A673 (cell line): ENCODE data around the gene SPANXN3. TPM values are rescaled to one million over a fixed set of nuclear protein-coding genes. Genes with fewer than 3 reads are reported as not detected.

Experiments
- BruUV-seq: library from RNA; stranded (reverse); fragments of 400-500 nt; replicated peaks from 2 replicates; lab custom pipeline; 2021; lab: Mats Ljungman, UMichigan
- CTCF ChIA-PET: fragments of 300-600 bp; sonication (Branson Sonifier 250); formaldehyde crosslinking; loops from one replicate; lab custom pipeline; 2022; ENCODE audit warnings: antibody characterized with exemption; lab: Charles Lee
- POLR2A ChIA-PET: fragments of 300-600 bp; sonication (Branson Sonifier 250); formaldehyde crosslinking; loops from one replicate; lab custom pipeline; 2022; ENCODE audit warnings: antibody characterized with exemption; ENCODE audit not compliant: low non-redundant PET; lab: Charles Lee
- DNase-seq: peaks from one replicate; pipeline ENCODE4 v3.0.0-alpha.2; 2015; ENCODE audit warnings: low spot score
- H3K27ac ChIP-seq: fragments of 200-600 bp; sonication (generic); 2 replicates; pipeline ENCODE4 v1.5.1; 2016; ENCODE audit warnings: mixed run types, low read depth, mild to moderate bottlenecking, mixed read lengths, antibody characterized with exemption, low read length; ENCODE audit not compliant: poor library complexity, severe bottlenecking
- H3K27me3 ChIP-seq: fragments of 200-600 bp; sonication (generic); replicated peaks from 2 replicates; pipeline ENCODE4 v1.6.1; 2017; ENCODE audit warnings: mixed run types, low read depth, mild to moderate bottlenecking, mixed read lengths, antibody characterized with exemption, low read length; ENCODE audit not compliant: insufficient read depth, poor library complexity
- H3K36me3 ChIP-seq: fragments of 200-600 bp; sonication (generic); 2 replicates; pipeline ENCODE4 v1.6.1; 2016; ENCODE audit warnings: mixed run types, mild to moderate bottlenecking, mixed read lengths, antibody characterized with exemption, low read length; ENCODE audit not compliant: insufficient read depth, poor library complexity, severe bottlenecking
- H3K4me1 ChIP-seq: fragments of 200-600 bp; sonication (generic); 2 replicates; pipeline ENCODE4 v1.6.1; 2017; ENCODE audit warnings: mixed run types, mild to moderate bottlenecking, mixed read lengths, antibody characterized with exemption, low read length; ENCODE audit not compliant: insufficient read depth, poor library complexity, severe bottlenecking
- H3K4me3 ChIP-seq: fragments of 200-600 bp; sonication (generic); 2 replicates; pipeline ENCODE4 v1.5.1; 2016; ENCODE audit warnings: low read depth, mixed run types, mild to moderate bottlenecking, mixed read lengths, low read length; ENCODE audit not compliant: poor library complexity, severe bottlenecking
- H3K9me3 ChIP-seq: fragments of 200-600 bp; sonication (generic); 2 replicates; pipeline ENCODE4 v1.6.1; 2016; ENCODE audit warnings: mixed run types, low read depth, mild to moderate bottlenecking, mixed read lengths, antibody characterized with exemption, low read length; ENCODE audit not compliant: poor library complexity, severe bottlenecking
- CTCF ChIP-seq: fragments of 300-800, 200-600 bp; sonication (generic); conservative IDR thresholded peaks from 2 replicates; pipeline ENCODE4 v1.5.1; 2017; ENCODE audit warnings: low read depth, mild to moderate bottlenecking, antibody characterized with exemption, low read length, moderate library complexity, mixed read lengths
- EZH2 ChIP-seq: fragments of 200-600 bp; sonication (generic); IDR thresholded peaks from 2 replicates; pipeline ENCODE4 v1.6.1; 2017; ENCODE audit warnings: borderline replicate concordance, low read depth, mild to moderate bottlenecking, mixed read lengths, antibody characterized with exemption, low read length; ENCODE audit not compliant: poor library complexity, severe bottlenecking
- intact Hi-C: fragments of 100-400 bp; cut with micrococcal nuclease; formaldehyde crosslinking; loops from one replicate; pipeline ENCODE4 v1.10.0; 2022; ENCODE audit not compliant: unreplicated experiment
- total RNA-seq: library from RNA; stranded (reverse); gene quantifications from 2 replicates; pipeline ENCODE4 v1.2.3, GENCODE V29; 2021

SPANXN3 gene
- total RNA-seq, 1 experiment from 2014 or later, result not detected

- intact Hi-C loops, result no loop called here
- POLR2A ChIA-PET, result no interaction called here
- no peaks in the 10 kb centered on the region for H3K4me1 ChIP-seq
- H3K4me3 ChIP-seq, result no peak overlapping the region
- H3K36me3 ChIP-seq, result no peaks in the 10 kb centered on the region
- no TSS peak for BruUV-seq
- H3K9me3 ChIP-seq, result peaks cover 5% of the 10 kb centered on the region
- no peak overlapping the region for H3K27ac ChIP-seq
- DNase-seq, result no peak
- no peaks in the 10 kb centered on the region for H3K27me3 ChIP-seq
- TF ChIP-seq CTCF (no peak), EZH2 (no peak)
- CTCF ChIA-PET, result no interaction called here
Observed at GRCh38 chrX:143466130-143466529, 51.1 kb downstream of the SPANXN3 start.

DNA sequence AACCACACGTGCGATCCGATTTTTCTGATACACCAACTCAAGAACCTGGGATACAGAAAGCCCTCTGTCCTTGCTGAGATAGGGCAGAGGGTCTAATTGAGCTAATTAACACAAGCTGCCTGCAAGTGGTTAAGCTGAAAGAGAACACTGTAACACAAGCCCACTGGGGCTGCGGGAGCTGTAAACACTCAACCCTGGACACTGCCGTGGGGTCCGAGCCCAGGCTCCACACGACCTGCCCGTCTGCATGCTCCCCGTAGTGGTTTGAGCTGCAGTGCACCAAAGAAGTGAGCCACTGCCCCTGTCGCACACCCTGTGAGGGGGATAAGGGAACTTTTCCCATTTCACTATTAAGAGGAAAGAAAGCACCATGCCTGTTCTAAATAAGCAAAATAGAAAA is 54.6 kb downstream of the SPANXN3 start:
- CTCF ChIA-PET, result no interaction called here
- intact Hi-C loops, result no loop called here
- Histone ChIP-seq H3K9me3 (peaks cover 11% of the 10 kb centered on the region), H3K27me3 (no peaks in the 10 kb centered on the region), H3K36me3 (no peaks in the 10 kb centered on the region), H3K27ac (no peak overlapping the region), H3K4me1 (no peaks in the 10 kb centered on the region), H3K4me3 (no peak overlapping the region)
- BruUV-seq, result no TSS peak
- DNase-seq, result no peak
- POLR2A ChIA-PET, result no interaction called here
- no peak for TF ChIP-seq CTCF
- TF ChIP-seq EZH2, result no peak

- H3K4me1 ChIP-seq, result no peaks in the 10 kb centered on the region
- ChIA-PET POLR2A (no interaction called here), CTCF (no interaction called here)
- H3K27me3 ChIP-seq, result no peaks in the 10 kb centered on the region
- no peaks in the 10 kb centered on the region for H3K36me3 ChIP-seq
- H3K4me3 ChIP-seq, result no peak overlapping the region
- TF ChIP-seq EZH2, result no peak
- no peak for TF ChIP-seq CTCF
- no peak overlapping the region for H3K27ac ChIP-seq
- no TSS peak for BruUV-seq
- no peak for DNase-seq
- peaks cover 11% of the 10 kb centered on the region for H3K9me3 ChIP-seq
- intact Hi-C loops, result no loop called here
Observed at GRCh38 chrX:143461606-143462005, 55.7 kb downstream of the SPANXN3 start.

Other genes with a start within 250 kb of the SPANXN3 start
- not detected in 2 replicates for gene SLITRK4, start 118.6 kb upstream of the SPANXN3 start, total RNA-seq
- gene SPANXN2, start 203.3 kb upstream of the SPANXN3 start, total RNA-seq, result not detected in 2 replicates